Measurements from ENCODE around the gene CELF6. TPM values are rescaled to one million over a fixed set of nuclear protein-coding genes. Genes with fewer than 3 reads are reported as not detected.

CELF6 gene
- polyA plus RNA-seq, 6 donors from 2014 or later = 0.20 to 0.21 TPM; not detected in 4

DNA sequence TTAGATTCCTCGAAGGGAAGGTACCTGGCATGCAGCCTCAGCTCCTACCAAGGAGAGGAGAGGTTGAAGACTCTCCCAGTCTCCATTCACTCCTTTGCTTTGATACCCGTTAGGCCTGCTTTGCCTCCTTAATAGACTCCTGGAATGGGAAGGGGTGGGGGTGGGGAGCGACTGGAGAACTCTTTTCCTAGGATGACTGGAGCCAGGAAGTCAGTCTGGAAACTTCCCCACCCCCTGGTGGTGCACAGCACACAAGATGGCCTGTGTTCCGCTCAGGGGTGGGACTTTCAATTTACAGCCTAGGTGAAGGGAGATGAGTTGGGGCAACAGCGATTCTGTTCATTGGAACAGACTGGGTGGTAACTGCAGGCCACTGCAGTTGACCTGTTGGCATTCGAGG is 21.4 kb upstream of the CELF6 start:
- H3K9me3 Mint-ChIP-seq = no peaks in the 10 kb centered on the region
- no peaks in the 10 kb centered on the region for H3K27me3 Mint-ChIP-seq
- no peaks in the 10 kb centered on the region for H3K4me1 Mint-ChIP-seq
- ATAC-seq (ENCODE audit: low read depth in 2 of 2) (no peak), DNase-seq (no peak)
- H3K27ac Mint-ChIP-seq = peak overlapping the region in 3 of 6 donors; percentile 11 to 92 (median 67)
- no peak overlapping the region for H3K4me3 Mint-ChIP-seq
- peaks cover 13 to 19% of the 10 kb centered on the region in 2 donors for H3K36me3 Mint-ChIP-seq

DNA sequence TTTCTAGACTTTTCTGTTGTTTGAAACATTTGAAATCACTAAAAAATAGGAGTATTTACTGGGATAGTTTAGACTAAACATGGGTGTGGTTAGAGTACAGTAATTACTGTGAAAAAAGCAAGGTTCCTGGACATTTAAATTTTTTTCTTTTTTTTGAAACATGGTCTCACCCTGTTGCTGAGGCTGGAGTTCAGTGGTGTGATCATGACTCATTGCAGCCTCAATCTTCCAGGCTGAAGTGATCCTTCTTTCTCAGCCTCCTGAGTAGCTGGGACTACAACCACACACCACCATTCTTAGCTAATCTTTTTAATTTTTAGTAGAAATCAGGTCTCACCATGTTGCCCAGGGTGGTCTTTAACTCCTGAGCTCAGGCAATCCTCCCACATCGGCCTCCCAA is 20.4 kb upstream of the CELF6 start:
- no peak for ATAC-seq (ENCODE audit: low read depth in 2 of 2)
- H3K27me3 Mint-ChIP-seq = no peaks in the 10 kb centered on the region
- H3K4me1 Mint-ChIP-seq = no peaks in the 10 kb centered on the region
- peaks cover 13 to 15% of the 10 kb centered on the region in 2 donors for H3K36me3 Mint-ChIP-seq
- no peak for DNase-seq
- H3K9me3 Mint-ChIP-seq = no peaks in the 10 kb centered on the region
- H3K4me3 Mint-ChIP-seq = no peak overlapping the region
- H3K27ac Mint-ChIP-seq = peak overlapping the region in 3 of 6 donors; percentile 26 to 67 (median 28)

DNA sequence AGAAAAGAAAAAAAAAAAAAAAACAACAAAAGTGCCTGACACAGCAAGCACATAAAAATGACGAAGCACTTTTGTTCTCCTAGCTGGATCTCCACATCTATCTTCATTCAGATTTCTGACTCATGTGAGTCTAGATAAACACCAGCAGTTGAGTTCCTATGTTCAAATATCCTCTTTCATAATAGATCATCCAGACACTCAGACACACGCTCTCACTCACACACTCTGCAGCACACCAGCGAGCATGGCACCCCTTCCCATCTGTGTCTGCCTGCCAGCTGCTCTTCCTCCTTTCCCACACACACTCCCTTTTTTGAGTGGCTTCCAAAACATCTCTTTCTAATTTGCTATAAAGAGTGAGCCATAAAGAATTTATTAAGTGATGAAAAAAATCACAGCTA is 19.8 kb upstream of the CELF6 start:
- H3K27me3 Mint-ChIP-seq = no peaks in the 10 kb centered on the region
- H3K27ac Mint-ChIP-seq = peak overlapping the region in 5 of 6 donors; percentile 20 to 93 (median 54)
- no peak overlapping the region for H3K4me3 Mint-ChIP-seq
- no peak for DNase-seq
- no peak for ATAC-seq (ENCODE audit: low read depth in 2 of 2)
- H3K4me1 Mint-ChIP-seq = no peaks in the 10 kb centered on the region
- no peaks in the 10 kb centered on the region for H3K9me3 Mint-ChIP-seq
- peaks cover 13 to 18% of the 10 kb centered on the region in 2 donors for H3K36me3 Mint-ChIP-seq

GRCh38 chr15:72338617-72339321 is 18.8 kb upstream of the CELF6 start:
- ATAC-seq (ENCODE audit: low read depth in 2 of 2) = no peak
- DNase-seq = no peak
- Mint-ChIP-seq H3K27me3 (no peaks in the 10 kb centered on the region), H3K4me1 (no peaks in the 10 kb centered on the region), H3K4me3 (no peak overlapping the region), H3K9me3 (no peaks in the 10 kb centered on the region), H3K27ac (peak overlapping the region in 3 of 6 donors; percentile 23 to 43 (median 38)), H3K36me3 (peaks cover 15 to 24% of the 10 kb centered on the region in 2 donors)

DNA sequence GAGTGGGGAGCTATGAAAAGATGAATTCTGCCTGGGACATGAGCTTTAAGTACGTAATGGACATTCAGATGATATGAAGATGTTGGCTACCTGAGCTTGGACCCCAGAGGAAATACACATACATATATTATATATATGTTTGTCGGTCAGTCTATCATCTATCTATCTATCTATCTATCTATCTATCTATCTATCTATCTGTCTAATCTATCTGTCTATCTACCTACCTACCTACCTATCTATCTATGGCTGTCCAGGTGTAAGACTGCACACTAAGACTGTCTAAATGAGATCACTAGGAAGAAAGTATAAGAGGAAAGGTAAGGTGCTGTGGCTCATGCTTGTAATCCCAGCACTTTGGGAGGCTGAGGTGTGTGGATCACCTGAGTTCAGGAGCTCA is 18.2 kb upstream of the CELF6 start:
- no peaks in the 10 kb centered on the region for H3K27me3 Mint-ChIP-seq
- DNase-seq (no peak), ATAC-seq (ENCODE audit: low read depth in 2 of 2) (no peak)
- H3K4me1 Mint-ChIP-seq = no peaks in the 10 kb centered on the region
- no peak overlapping the region for H3K4me3 Mint-ChIP-seq
- H3K9me3 Mint-ChIP-seq = no peaks in the 10 kb centered on the region
- no peak overlapping the region for H3K27ac Mint-ChIP-seq
- H3K36me3 Mint-ChIP-seq = peaks cover 20 to 24% of the 10 kb centered on the region in 2 donors

GRCh38 chr15:72334842-72335241 is 14.9 kb upstream of the CELF6 start:
- DNase-seq (no peak), ATAC-seq (ENCODE audit: low read depth in 2 of 2) (no peak)
- Mint-ChIP-seq H3K4me3 (no peak overlapping the region), H3K4me1 (no peaks in the 10 kb centered on the region), H3K27me3 (no peaks in the 10 kb centered on the region), H3K36me3 (peaks cover 20 to 24% of the 10 kb centered on the region in 2 donors), H3K9me3 (no peaks in the 10 kb centered on the region), H3K27ac (no peak overlapping the region)

- H3K9me3 Mint-ChIP-seq = no peaks in the 10 kb centered on the region
- H3K36me3 Mint-ChIP-seq = peaks cover 35 to 41% of the 10 kb centered on the region in 2 donors
- no peak overlapping the region for H3K4me3 Mint-ChIP-seq
- H3K27me3 Mint-ChIP-seq = no peaks in the 10 kb centered on the region
- ATAC-seq (ENCODE audit: low read depth in 2 of 2) (no peak), DNase-seq (no peak)
- no peaks in the 10 kb centered on the region for H3K4me1 Mint-ChIP-seq
- no peak overlapping the region for H3K27ac Mint-ChIP-seq
Measured at GRCh38 chr15:72331021-72331420, 11.1 kb upstream of the CELF6 start.

- peaks cover 7 to 14% (median 10%) of the 10 kb centered on the region in 7 donors for H3K9me3 Mint-ChIP-seq
- ATAC-seq (ENCODE audit: low read depth in 2 of 2) (no peak), DNase-seq (no peak)
- H3K27ac Mint-ChIP-seq = peak overlapping the region in 3 of 6 donors; percentile 51 to 89 (median 54)
- peaks cover 26 to 36% of the 10 kb centered on the region in 2 donors for H3K36me3 Mint-ChIP-seq
- H3K27me3 Mint-ChIP-seq = peaks cover 0 to 9% (median 4%) of the 10 kb centered on the region in 3 donors
- H3K4me3 Mint-ChIP-seq = peak overlapping the region in 2 of 8 donors; percentile 41 to 66
- H3K4me1 Mint-ChIP-seq = peaks cover 13 to 15% (median 14%) of the 10 kb centered on the region in 3 donors
Measured at GRCh38 chr15:72323752-72324151, 3.8 kb upstream of the CELF6 start.

- H3K27ac Mint-ChIP-seq = peak overlapping the region; percentile 88 to 96 (median 92)
- DNase-seq = peak; percentile 52
- H3K9me3 Mint-ChIP-seq = peaks cover 1 to 14% (median 6%) of the 10 kb centered on the region in 7 donors
- peak; percentile 5 to 11 for ATAC-seq (ENCODE audit: low read depth in 2 of 2)
- H3K4me1 Mint-ChIP-seq = peaks cover 17 to 22% (median 20%) of the 10 kb centered on the region in 3 donors
- peak overlapping the region; percentile 61 to 90 (median 84) for H3K4me3 Mint-ChIP-seq
- peaks cover 0 to 10% (median 4%) of the 10 kb centered on the region in 3 donors for H3K27me3 Mint-ChIP-seq
- peaks cover 7 to 8% of the 10 kb centered on the region in 2 donors for H3K36me3 Mint-ChIP-seq
Measured at GRCh38 chr15:72319360-72319984, 485 bp downstream of the CELF6 start.

GRCh38 chr15:72318408-72318942 is 1.5 kb downstream of the CELF6 start:
- H3K4me3 Mint-ChIP-seq = peak overlapping the region; percentile 68 to 90 (median 82)

DNA sequence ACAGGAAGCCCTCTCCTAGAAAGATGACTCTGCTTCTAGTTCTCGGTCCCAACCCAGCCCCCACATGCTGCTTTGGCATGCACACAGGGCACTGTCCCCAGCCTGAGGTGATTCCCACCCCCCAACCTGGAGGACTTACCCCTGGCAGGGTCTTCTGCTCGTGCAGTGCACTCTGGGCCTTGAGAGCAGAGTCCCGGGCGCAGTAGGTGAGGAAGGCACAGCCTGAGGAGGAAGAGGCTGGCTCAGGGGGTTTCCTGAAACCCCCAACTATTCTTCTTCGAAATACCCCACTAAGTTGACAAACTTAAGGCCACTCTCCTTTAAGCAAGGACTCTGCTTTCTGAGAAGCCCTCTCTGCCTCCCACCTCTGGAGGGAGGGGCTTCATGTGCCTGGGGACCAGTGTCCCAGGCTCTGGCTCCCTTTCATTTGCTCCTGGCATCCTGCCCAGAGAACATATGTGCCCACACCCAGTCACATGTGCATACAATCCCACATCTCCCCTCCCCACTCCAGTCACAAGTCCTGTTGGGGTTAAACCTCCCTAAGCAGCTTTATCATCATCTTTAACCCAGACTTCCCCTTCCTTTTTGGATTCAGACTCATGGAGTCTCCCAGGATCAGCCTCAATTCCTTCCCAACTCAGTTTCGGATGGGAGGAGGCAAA is 4.1 kb downstream of the CELF6 start:
- peaks cover 16 to 20% (median 19%) of the 10 kb centered on the region in 3 donors for H3K4me1 Mint-ChIP-seq
- H3K27me3 Mint-ChIP-seq = peaks cover 0 to 5% (median 4%) of the 10 kb centered on the region in 3 donors
- H3K36me3 Mint-ChIP-seq = no peaks in the 10 kb centered on the region
- H3K9me3 Mint-ChIP-seq = peaks cover 0 to 8% (median 0%) of the 10 kb centered on the region in 7 donors
- ATAC-seq (ENCODE audit: low read depth in 2 of 2) (no peak), DNase-seq (no peak)
- H3K4me3 Mint-ChIP-seq = no peak overlapping the region
- no peak overlapping the region for H3K27ac Mint-ChIP-seq

More at GRCh38 chr15:72318408-72318942, 1.5 kb downstream of the CELF6 start:
- Mint-ChIP-seq H3K27ac (peak overlapping the region; percentile 62 to 96 (median 92)), H3K36me3 (no peaks in the 10 kb centered on the region), H3K4me1 (peaks cover 17 to 22% (median 20%) of the 10 kb centered on the region in 3 donors), H3K27me3 (peaks cover 0 to 5% (median 4%) of the 10 kb centered on the region in 3 donors), H3K9me3 (peaks cover 0 to 8% (median 0%) of the 10 kb centered on the region in 7 donors)
- DNase-seq (no peak), ATAC-seq (ENCODE audit: low read depth in 2 of 2) (no peak)

DNA sequence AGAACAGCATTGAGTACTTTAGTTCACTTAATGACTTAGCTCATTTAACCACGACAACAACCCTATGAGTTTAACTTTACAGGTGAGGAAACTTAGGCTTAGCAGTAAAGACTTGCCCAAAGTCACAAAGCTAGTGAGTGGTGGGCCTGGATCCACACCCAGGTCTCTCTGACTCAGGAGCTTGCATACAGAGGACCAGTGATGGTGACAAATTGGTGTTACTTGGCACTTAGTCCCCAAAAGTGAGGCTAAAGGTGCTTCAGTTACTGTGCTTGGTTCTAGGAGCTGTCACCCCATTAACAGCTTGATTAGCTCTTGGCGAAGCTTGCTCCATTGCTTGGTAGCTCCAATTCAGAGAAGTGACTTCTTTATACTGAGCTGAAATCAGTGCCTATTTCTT is 6.1 kb downstream of the CELF6 start:
- DNase-seq (no peak), ATAC-seq (ENCODE audit: low read depth in 2 of 2) (no peak)
- Mint-ChIP-seq H3K4me3 (no peak overlapping the region), H3K36me3 (no peaks in the 10 kb centered on the region), H3K4me1 (peaks cover 5 to 9% (median 6%) of the 10 kb centered on the region in 3 donors), H3K27me3 (peaks cover 0 to 2% (median 0%) of the 10 kb centered on the region in 3 donors), H3K27ac (peak overlapping the region in 2 of 6 donors; percentile 32 to 90), H3K9me3 (peaks cover 0 to 4% (median 0%) of the 10 kb centered on the region in 7 donors)

GRCh38 chr15:72313448-72313840 is 6.5 kb downstream of the CELF6 start:
- peaks cover under 1 to 5% (median 2%) of the 10 kb centered on the region in 3 donors for H3K4me1 Mint-ChIP-seq

More at GRCh38 chr15:72313448-72313840, 6.5 kb downstream of the CELF6 start:
- Mint-ChIP-seq H3K27me3 (no peaks in the 10 kb centered on the region), H3K4me3 (no peak overlapping the region), H3K36me3 (no peaks in the 10 kb centered on the region), H3K9me3 (no peaks in the 10 kb centered on the region), H3K27ac (peak overlapping the region in 3 of 6 donors; percentile 21 to 90 (median 32))
- DNase-seq = no peak
- no peak for ATAC-seq (ENCODE audit: low read depth in 2 of 2)
